GM04503 (cell line): ENCODE measurements around the gene CALD1.

Experiments
- DNase-seq: peaks from one replicate; pipeline ENCODE4 v3.0.0-alpha.2; 2012; ENCODE audit warnings: low read depth

The CALD1 gene

DNA sequence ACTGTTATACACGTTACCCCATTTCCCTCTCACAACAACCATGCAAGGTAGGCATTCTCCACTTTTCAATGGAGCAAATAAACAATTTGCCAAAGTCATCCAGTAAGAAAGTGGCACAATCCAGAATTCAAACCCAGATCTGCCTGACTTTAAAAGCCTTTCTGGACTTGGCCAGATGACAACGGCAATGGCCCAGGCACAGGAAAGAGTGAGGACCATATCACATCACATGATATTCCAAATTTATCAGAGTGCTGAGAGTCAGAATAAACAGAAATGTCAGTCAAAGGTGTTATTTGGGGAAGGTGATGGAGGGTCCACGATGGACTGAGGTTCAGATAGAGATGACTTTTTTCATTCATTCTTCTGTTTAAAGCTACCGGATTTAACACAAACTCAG lies 48.0 kb downstream of the CALD1 start:
- DNase-seq, result no peak

- no peak for DNase-seq
Observed at GRCh38 chr7:134827889-134828288, 48.5 kb downstream of the CALD1 start.

DNA sequence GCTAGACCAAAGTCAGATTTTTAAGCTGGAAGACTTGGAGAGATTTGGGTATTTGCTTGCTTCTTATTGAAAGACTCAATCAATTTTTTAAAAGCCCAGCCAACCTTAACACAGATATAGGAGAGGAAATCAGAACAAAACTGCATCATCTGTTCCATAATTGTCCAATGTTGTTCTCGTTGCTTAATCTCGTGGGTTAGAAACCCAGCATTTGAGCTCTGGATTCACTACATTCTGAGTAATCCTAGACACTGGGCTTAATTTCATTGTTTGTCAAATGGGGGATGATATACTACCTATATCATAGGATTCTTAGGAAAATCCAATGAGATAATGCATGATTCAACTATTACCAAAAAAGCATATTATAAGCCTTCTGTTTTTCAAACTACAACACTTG lies 48.9 kb downstream of the CALD1 start:
- no peak for DNase-seq

- DNase-seq, result no peak
Observed at GRCh38 chr7:134829380-134829986, 50.0 kb downstream of the CALD1 start.

GRCh38 chr7:134831862-134832261 lies 52.4 kb downstream of the CALD1 start:
- DNase-seq, result no peak

DNA sequence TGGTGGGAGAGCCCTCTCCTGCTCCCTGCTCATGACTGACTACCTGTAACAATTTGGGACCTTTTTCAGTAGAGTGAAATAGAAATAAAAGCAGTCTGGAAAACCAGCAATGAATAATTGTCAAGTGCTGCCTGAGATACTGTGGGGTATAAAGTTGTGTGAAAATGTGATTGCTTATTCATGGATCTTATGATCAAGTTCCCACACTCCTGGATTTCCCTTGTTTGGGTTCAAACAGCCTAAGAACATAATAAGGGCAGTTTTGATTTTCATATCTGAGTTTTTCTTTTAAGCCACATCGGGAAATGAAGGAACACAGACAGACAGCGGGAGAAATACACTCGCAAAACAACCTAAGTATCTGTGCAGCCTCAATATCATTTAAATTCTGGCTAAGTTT lies 52.9 kb downstream of the CALD1 start:
- no peak for DNase-seq

GRCh38 chr7:134834689-134835462 lies 55.4 kb downstream of the CALD1 start:
- DNase-seq, result no peak

- no peak for DNase-seq
Observed at GRCh38 chr7:134835463-134835823, 56.0 kb downstream of the CALD1 start.

GRCh38 chr7:134836447-134836846 lies 57.0 kb downstream of the CALD1 start:
- no peak for DNase-seq

DNA sequence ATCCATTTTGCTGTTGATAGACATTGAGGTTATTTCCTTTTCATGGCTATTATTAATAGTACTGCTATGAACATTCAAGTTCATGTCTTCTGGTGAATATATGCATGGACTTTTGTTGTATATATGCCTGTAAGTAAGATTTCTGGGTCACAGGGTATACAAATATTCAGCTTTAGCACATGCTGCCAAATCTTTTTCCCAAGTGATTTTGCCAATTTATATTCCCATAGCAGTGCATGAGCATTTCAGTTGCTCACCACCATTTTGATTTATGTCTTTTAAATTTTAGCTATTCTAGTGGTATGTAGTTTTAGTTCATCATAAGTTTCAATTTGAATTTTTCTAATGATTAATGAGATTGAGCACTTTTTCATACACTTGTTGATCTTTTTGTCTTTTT lies 59.9 kb downstream of the CALD1 start:
- DNase-seq, result no peak

GRCh38 chr7:134842062-134842461 lies 62.6 kb downstream of the CALD1 start:
- no peak for DNase-seq

DNA sequence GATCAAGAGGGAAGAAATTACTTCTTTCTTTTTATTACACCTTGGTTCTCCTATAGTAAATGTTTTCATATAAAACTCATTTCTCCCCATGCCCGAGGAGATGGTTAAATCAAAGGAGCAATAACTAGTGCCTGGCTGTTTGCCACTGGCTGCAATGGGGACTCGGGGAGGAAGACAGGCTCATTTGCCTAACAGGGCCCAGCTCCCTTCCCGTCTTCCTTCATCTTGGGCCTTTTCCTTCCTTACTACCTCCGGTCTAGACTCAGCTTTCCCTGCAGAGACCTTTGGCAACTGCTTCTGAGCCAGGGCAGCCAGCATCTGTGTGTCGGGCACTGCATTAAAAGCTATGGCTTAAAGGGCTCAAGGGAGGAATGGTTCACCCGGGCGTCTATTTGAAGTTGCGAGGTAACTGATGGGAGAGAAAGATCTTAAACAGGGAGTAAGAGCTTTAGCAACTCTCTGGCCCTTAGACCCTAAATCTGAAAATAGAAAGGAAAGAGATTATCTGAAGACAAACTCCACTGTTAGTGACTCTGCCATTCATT lies 63.5 kb downstream of the CALD1 start:
- no peak for DNase-seq

GRCh38 chr7:134844200-134844599 lies 64.8 kb downstream of the CALD1 start:
- no peak for DNase-seq

- no peak for DNase-seq
Observed at GRCh38 chr7:134845461-134845860, 66.0 kb downstream of the CALD1 start.

DNA sequence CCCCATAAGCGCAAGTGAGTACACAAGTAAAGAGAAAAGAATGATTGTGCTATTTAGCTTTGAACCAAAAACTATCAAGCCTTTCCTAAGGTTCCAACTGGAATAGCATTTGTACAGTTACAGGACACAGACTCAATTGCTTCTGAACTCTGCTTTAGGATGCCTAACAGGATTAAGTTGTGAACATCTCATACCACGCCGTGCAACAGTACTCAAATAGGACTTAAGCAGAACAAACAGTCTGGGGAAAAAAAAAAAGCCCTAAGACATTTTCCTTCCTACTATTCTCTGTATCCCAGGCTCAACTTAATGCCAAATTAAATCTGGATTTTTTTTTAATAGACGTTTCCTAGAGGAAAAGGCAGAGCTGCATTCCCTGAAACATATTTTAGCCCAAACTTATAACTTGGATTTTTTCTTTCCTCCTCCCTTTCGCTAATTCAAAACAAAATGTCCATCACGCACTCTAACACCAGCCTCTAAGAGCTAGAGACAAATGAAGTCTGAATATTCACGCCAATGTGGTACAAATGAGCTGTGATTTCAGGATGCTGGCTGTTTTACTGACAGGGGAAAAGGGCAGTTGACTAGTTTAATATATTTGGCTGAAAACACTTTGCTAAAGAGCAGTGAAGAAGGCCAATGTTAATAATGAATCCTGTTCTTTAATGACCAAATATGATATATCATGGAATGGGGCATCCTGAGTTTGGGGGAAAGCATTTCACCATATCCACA lies 68.6 kb downstream of the CALD1 start:
- no peak for DNase-seq

- DNase-seq, result no peak
Observed at GRCh38 chr7:134850066-134850465, 70.6 kb downstream of the CALD1 start.

DNA sequence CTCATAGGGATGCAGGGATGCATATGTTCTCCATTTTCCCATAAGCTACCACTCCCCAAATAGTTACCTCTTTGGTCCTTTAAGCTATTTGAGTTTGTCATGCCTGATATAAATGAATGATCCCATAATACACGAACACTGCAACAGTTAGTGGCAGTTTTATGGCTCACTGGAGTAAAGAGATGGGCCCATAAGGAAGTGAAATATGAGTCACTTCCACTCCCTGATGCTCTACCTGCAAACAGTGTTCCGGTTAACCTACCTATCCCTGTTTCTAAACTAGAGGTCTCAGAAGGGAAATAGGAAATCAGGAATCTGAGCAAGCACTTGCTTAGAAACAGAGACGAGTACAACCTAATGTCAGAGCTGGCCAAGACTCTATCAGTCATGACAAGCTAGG lies 71.7 kb downstream of the CALD1 start:
- no peak for DNase-seq

DNA sequence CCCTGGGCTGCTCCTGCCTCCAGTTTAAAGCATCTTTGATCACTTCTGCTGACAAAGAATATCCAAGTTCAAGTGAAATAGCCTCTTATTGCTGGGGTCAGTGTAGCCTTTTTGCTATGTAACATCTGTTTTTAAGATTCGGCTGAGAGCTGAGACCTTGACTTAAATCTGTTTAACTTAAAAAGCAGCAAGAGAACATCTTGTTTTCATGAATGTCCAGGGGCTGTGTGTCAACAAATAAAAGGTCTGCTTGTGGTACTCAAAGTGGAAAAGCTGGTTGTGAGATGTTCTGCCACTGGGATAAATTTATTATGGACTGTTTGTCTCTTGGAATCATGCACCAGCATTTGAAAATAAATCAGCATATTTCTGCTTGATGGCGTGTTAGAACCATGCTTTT lies 73.2 kb downstream of the CALD1 start:
- DNase-seq, result no peak

DNA sequence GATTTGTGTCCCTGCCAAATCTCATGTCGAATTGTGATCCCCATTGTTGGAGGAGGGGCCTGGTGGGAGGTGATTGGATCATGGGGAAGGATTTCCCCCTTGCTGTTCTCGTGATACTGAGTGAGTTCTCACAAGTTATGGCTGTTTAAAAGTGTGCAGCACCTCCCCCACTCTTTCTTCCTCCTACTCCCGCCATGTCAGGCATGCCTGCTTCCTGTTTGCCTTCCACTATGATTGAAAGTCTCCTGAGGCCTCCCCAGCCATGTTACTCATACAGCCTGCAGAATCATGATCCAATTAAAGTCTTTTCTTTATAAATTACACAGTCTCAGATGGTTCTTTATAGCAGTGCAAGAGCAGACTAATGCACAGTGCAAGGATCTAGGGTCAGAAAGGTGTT lies 75.4 kb downstream of the CALD1 start:
- no peak for DNase-seq

DNA sequence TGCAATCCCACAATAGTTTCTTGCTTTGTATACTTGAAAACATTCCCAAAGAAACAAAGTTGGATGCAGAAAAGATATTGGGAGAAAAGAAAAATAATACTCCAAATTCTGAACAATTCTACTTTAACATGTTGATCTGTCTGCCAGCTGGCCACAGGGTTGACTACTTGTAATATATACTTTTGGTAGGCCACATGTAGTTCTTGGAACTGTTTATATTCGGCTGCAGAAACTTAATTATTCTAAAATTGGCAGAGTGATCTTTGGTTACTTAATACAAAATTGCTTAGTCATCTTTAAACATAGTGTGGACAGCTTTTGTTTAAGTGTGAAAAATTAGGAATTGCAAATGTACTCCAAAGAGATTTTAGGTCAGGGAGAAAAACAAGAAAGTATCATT lies 76.0 kb downstream of the CALD1 start:
- no peak for DNase-seq

- no peak for DNase-seq
Observed at GRCh38 chr7:134856091-134856490, 76.7 kb downstream of the CALD1 start.

DNA sequence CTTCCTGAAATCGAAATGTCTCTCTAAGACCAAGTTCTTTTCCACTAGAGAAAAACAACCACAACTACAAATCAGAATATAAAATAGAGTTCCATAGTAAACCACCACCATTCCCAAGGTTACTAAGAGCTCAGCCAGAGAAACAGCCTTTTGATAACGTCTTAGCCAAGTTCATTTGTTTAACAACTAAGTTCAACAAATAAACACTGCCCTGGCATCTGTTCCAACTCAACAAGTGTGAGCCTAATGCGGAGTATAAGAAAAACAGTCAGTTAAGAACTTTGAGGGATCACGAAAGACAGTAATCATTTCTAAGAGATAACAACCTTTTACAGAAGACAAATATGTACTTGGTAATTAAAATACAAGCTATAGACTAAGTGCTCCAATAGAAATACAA lies 77.3 kb downstream of the CALD1 start:
- DNase-seq, result no peak

DNA sequence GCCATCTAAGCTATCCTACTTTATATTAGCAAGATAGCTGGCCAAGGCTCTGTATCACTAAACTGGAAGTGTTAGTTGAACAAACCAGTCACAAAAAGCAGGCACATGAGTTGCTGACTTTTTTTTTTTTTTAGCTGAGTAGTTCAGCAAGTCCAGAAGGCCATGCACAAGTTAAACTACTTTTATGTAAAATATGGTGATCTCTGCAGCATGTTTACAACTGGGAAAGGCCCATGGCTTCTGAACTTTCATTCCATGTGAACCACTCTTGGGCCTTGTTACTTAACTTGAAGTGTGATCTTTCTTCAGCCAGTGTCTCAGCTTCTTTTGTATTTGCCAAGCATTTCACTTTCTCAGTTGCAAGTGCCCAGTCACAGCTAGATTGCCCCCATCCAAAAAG lies 78.5 kb downstream of the CALD1 start:
- no peak for DNase-seq
